H1 (cell line): Measurements from ENCODE around the gene TMEM51. TPM values are rescaled to one million over a fixed set of nuclear protein-coding genes. Genes with fewer than 3 reads are reported as not detected.

ENCODE experiments used
- CTCF ChIA-PET: fragments of 300-600 bp; sonication (Branson Sonifier 250); formaldehyde crosslinking; loops from one replicate; lab custom pipeline; 2021; ENCODE audit not compliant: partially characterized antibody; lab: Charles Lee
- POLR2A ChIA-PET: fragments of 300-600 bp; sonication (Branson Sonifier 250); formaldehyde crosslinking; loops from one replicate; lab custom pipeline; 2021; ENCODE audit warnings: inconsistent platforms; ENCODE audit not compliant: partially characterized antibody; lab: Charles Lee
- DNase-seq, 2 experiments: peaks; one replicate each; pipeline versions ENCODE4 v3.0.0 to v3.0.0-alpha.2; 2010 to 2022; ENCODE audit warnings: low spot score in 2 of 2, low read depth in 1 of 2, mixed read lengths in 1 of 2
- FAIRE-seq: peaks from 2 replicates; lab custom pipeline; 2011; peaks lifted over from hg19 to GRCh38; lab: Jason Lieb, UNC
- H2AFZ ChIP-seq: 2 replicates; pipeline ENCODE4 v1.8.1; 2012; ENCODE audit warnings: low read length, inconsistent platforms
- H2AK5ac ChIP-seq: 2 replicates; pipeline ENCODE4 v1.6.1; 2013; ENCODE audit warnings: low read depth, low read length
- H2BK120ac ChIP-seq: replicated peaks from 2 replicates; pipeline ENCODE3; 2013; ENCODE audit warnings: low read depth, low read length, inconsistent platforms
- H2BK12ac ChIP-seq: 2 replicates; pipeline ENCODE4 v1.6.1; 2013; ENCODE audit warnings: low read depth, low read length
- H2BK15ac ChIP-seq: 2 replicates; pipeline ENCODE4 v1.6.1; 2013; ENCODE audit warnings: low read length
- H2BK20ac ChIP-seq: 2 replicates; pipeline ENCODE4 v1.6.1; 2013; ENCODE audit warnings: low read length
- H2BK5ac ChIP-seq: 2 replicates; pipeline ENCODE4 v1.6.1; 2013; ENCODE audit warnings: low read depth, low read length
- H3K14ac ChIP-seq: 2 replicates; pipeline ENCODE4 v1.6.1; 2013; ENCODE audit warnings: inconsistent platforms; ENCODE audit not compliant: insufficient read length
- H3K18ac ChIP-seq: 2 replicates; pipeline ENCODE4 v1.6.1; 2013; ENCODE audit warnings: low read length; ENCODE audit errors: extremely low read depth
- H3K23ac ChIP-seq: 2 replicates; pipeline ENCODE4 v1.6.1; 2013; ENCODE audit warnings: inconsistent platforms; ENCODE audit not compliant: insufficient read length
- H3K23me2 ChIP-seq: 2 replicates; pipeline ENCODE4 v1.6.1; 2013; ENCODE audit warnings: low read depth, low read length
- H3K27ac ChIP-seq: 2 replicates; pipeline ENCODE4 v1.6.1; 2011; ENCODE audit warnings: low read depth, low read length, inconsistent platforms
- H3K27me3 ChIP-seq, 4 experiments: replicated peaks in 1 of 4; 1 replicate in 1 of 4; 2 replicates in 3 of 4; pipeline versions ENCODE4 v1.6.1 to v1.8.1; 2011 to 2013; ENCODE audit warnings: low read length in 3 of 4, mild to moderate bottlenecking in 3 of 4, inconsistent platforms in 2 of 4, mixed read lengths in 2 of 4, moderate library complexity in 1 of 4; ENCODE audit not compliant: control insufficient read depth in 3 of 4, insufficient read depth in 3 of 4; ENCODE audit errors: extremely low read depth in 1 of 4
- H3K36me3 ChIP-seq, 4 experiments: 2 replicates each; pipeline versions ENCODE4 v1.6.1 to v1.8.1; 2011 to 2013; ENCODE audit warnings: mild to moderate bottlenecking in 4 of 4, low read length in 3 of 4, moderate library complexity in 2 of 4, control low read depth in 1 of 4, inconsistent platforms in 1 of 4; ENCODE audit not compliant: insufficient read depth in 4 of 4, control insufficient read depth in 2 of 4
- H3K4ac ChIP-seq: replicated peaks from 2 replicates; pipeline ENCODE3; 2013; ENCODE audit warnings: low read length, low read depth, mixed read lengths, inconsistent platforms; ENCODE audit not compliant: insufficient read length
- H3K4me1 ChIP-seq, 4 experiments: replicated peaks in 1 of 4; 1 replicate in 1 of 4; 2 replicates in 3 of 4; pipeline versions ENCODE4 v1.6.1 to v1.8.1; 2011 to 2013; ENCODE audit warnings: low read length in 3 of 4, inconsistent platforms in 2 of 4, mixed read lengths in 1 of 4; ENCODE audit not compliant: insufficient read depth in 4 of 4, control insufficient read depth in 3 of 4
- H3K4me2 ChIP-seq, 2 experiments: 2 replicates each; pipeline versions ENCODE4 v1.6.1 to v1.8.1; 2011 to 2013; ENCODE audit warnings: low read depth in 2 of 2, low read length in 2 of 2, control low read depth in 1 of 2, inconsistent platforms in 1 of 2, mild to moderate bottlenecking in 1 of 2; ENCODE audit not compliant: insufficient read depth in 1 of 2
- H3K4me3 ChIP-seq, 4 experiments: fragments of 200-600, 300-600 bp in 1 of 4; sonication (generic), shearing (Covaris generic), sonication (Bioruptor Twin) in 1 of 4; 2 replicates each; pipeline versions ENCODE4 v1.5.1 to v1.8.1; 2011 to 2016; ENCODE audit warnings: low read length in 4 of 4, low read depth in 3 of 4, control low read depth in 2 of 4, inconsistent platforms in 2 of 4, mild to moderate bottlenecking in 2 of 4, mixed read lengths in 1 of 4, moderate library complexity in 1 of 4; ENCODE audit not compliant: insufficient read depth in 2 of 4; ENCODE audit errors: extremely low read depth in 1 of 4
- H3K56ac ChIP-seq: replicated peaks from 2 replicates; pipeline ENCODE3; 2013; ENCODE audit warnings: low read depth, mild to moderate bottlenecking, mixed read lengths, low read length, inconsistent platforms; ENCODE audit not compliant: insufficient read length
- H3K79me1 ChIP-seq: 2 replicates; pipeline ENCODE4 v1.6.1; 2013; ENCODE audit warnings: low read depth, low read length, control low read depth
- H3K79me2 ChIP-seq, 2 experiments: 2 replicates each; pipeline versions ENCODE4 v1.6.1 to v1.8.1; 2012 to 2013; ENCODE audit warnings: low read length in 2 of 2, mild to moderate bottlenecking in 2 of 2, inconsistent platforms in 1 of 2; ENCODE audit not compliant: insufficient read depth in 2 of 2, control insufficient read depth in 1 of 2
- H3K9ac ChIP-seq, 4 experiments: replicated peaks in 1 of 4; 1 replicate in 1 of 4; 2 replicates in 3 of 4; pipeline versions ENCODE4 v1.6.1 to v1.8.1; 2011 to 2013; ENCODE audit warnings: low read depth in 3 of 4, low read length in 3 of 4, control low read depth in 2 of 4, mild to moderate bottlenecking in 2 of 4, moderate library complexity in 2 of 4, inconsistent platforms in 1 of 4; ENCODE audit errors: extremely low read depth in 1 of 4
- H3K9me3 ChIP-seq, 2 experiments: 2 replicates each; pipeline versions ENCODE4 v1.6.1 to v1.8.1; 2012 to 2013; ENCODE audit warnings: mild to moderate bottlenecking in 2 of 2, moderate library complexity in 2 of 2, control low read depth in 1 of 2, inconsistent platforms in 1 of 2, low read depth in 1 of 2, low read length in 1 of 2, mixed read lengths in 1 of 2; ENCODE audit not compliant: insufficient read depth in 2 of 2
- H4K20me1 ChIP-seq, 2 experiments: replicated peaks in 1 of 2; 2 replicates each; pipeline versions ENCODE3 to v1.8.1; 2011 to 2013; ENCODE audit warnings: inconsistent platforms in 2 of 2, low read length in 2 of 2, mild to moderate bottlenecking in 1 of 2; ENCODE audit not compliant: insufficient read depth in 2 of 2, control insufficient read depth in 1 of 2
- H4K5ac ChIP-seq: 2 replicates; pipeline ENCODE4 v1.6.1; 2013; ENCODE audit warnings: low read length, low read depth, mixed read lengths, inconsistent platforms; ENCODE audit not compliant: insufficient read length
- H4K8ac ChIP-seq: 2 replicates; pipeline ENCODE4 v1.8.0; 2013; ENCODE audit warnings: mild to moderate bottlenecking, moderate library complexity, low read length, inconsistent platforms; ENCODE audit not compliant: insufficient read depth; ENCODE audit errors: extremely low read depth
- H4K91ac ChIP-seq: replicated peaks from 2 replicates; pipeline ENCODE3; 2013; ENCODE audit warnings: low read length, mixed read lengths, inconsistent platforms; ENCODE audit not compliant: insufficient read length
- BACH1 ChIP-seq: IDR thresholded peaks from 2 replicates; pipeline ENCODE4 v1.6.1; 2012; ENCODE audit warnings: low read length, improper control_type of control experiment
- GABPA ChIP-seq: IDR thresholded peaks from 2 replicates; pipeline ENCODE4 v1.6.1; 2011; ENCODE audit warnings: mild to moderate bottlenecking, low read length, moderate library complexity, borderline replicate concordance; ENCODE audit not compliant: insufficient read depth
- KDM4A ChIP-seq: IDR thresholded peaks from one replicate; pipeline ENCODE4 v1.7.1; 2012; ENCODE audit warnings: low read depth, mild to moderate bottlenecking, moderate library complexity, low read length, inconsistent platforms; ENCODE audit not compliant: severe bottlenecking
- POLR2A ChIP-seq, 2 experiments: IDR thresholded peaks; 1 replicate in 1 of 2; 2 replicates in 1 of 2; pipeline ENCODE4 v1.6.1; 2011; ENCODE audit warnings: low read depth in 2 of 2, low read length in 2 of 2, mild to moderate bottlenecking in 2 of 2; ENCODE audit errors: control extremely low read depth in 1 of 2
- RBBP5 ChIP-seq: IDR thresholded peaks from 2 replicates; pipeline ENCODE4 v1.7.1; 2012; ENCODE audit warnings: low read depth, mild to moderate bottlenecking, inconsistent platforms, low read length, moderate library complexity, borderline replicate concordance
- RFX5 ChIP-seq: IDR thresholded peaks from 2 replicates; pipeline ENCODE4 v1.6.1; 2011; ENCODE audit warnings: low read depth, low read length, improper control_type of control experiment, borderline replicate concordance
- SAP30 ChIP-seq: fragments of 300-600 bp; sonication (generic); IDR thresholded peaks from 2 replicates; pipeline ENCODE4 v1.7.1; 2012; ENCODE audit warnings: low read length, moderate library complexity, mild to moderate bottlenecking, inconsistent platforms; ENCODE audit not compliant: insufficient read depth, insufficient replicate concordance
- SIN3A ChIP-seq, 2 experiments: IDR thresholded peaks in 1 of 2; conservative IDR thresholded peaks in 1 of 2; 2 replicates each; pipeline ENCODE4 v1.6.1; 2011 to 2012; ENCODE audit warnings: low read length in 2 of 2, improper control_type of control experiment in 1 of 2, low read depth in 1 of 2, mild to moderate bottlenecking in 1 of 2
- SIRT6 ChIP-seq: IDR thresholded peaks from one replicate; pipeline ENCODE4 v1.7.1; 2012; ENCODE audit warnings: low read length, inconsistent platforms
- SP2 ChIP-seq: IDR thresholded peaks from 2 replicates; pipeline ENCODE4 v1.6.1; 2012; ENCODE audit warnings: mild to moderate bottlenecking, low read length, inconsistent platforms
- SUZ12 ChIP-seq: fragments of 200-600 bp; sonication (generic); IDR thresholded peaks from 2 replicates; pipeline ENCODE4 v1.6.1; 2012; ENCODE audit warnings: mild to moderate bottlenecking, inconsistent platforms, low read length, moderate library complexity, mixed read lengths
- WGBS, 2 experiments: shearing (Covaris generic) in 1 of 2; methylation state at CpG; one replicate each; pipeline versions ENCODE4 v1.1.6 to v1.1.7; 2013 to 2015; ENCODE audit warnings: low lambda C conversion rate in 2 of 2, mixed read lengths in 2 of 2, inconsistent platforms in 1 of 2, low coverage in 1 of 2, missing lambda C conversion rate in 1 of 2; ENCODE audit not compliant: insufficient replicate concordance in 2 of 2, insufficient coverage in 1 of 2, insufficient read length in 1 of 2; ENCODE audit errors: extremely low coverage in 1 of 2, missing lambda C conversion rate in 1 of 2; 5-methylcytosine and 5-hydroxymethylcytosine counted together
- polyA plus RNA-seq, 7 experiments: library from polyadenylated mRNA; depleted of rRNA in 3 of 7; stranded (reverse) in 5 of 7; unstranded in 2 of 7; fragments of >200 nt in 5 of 7; fragments of 200-250 nt in 2 of 7; gene quantifications; 1 replicate in 5 of 7; 2 replicates in 1 of 7; 4 replicates in 1 of 7; pipeline versions ENCODE4 v1.2.1 to v1.2.3, GENCODE V29; 2011 to 2013; ENCODE audit warnings: missing spikeins in 2 of 7, mixed read lengths in 2 of 7
- total RNA-seq: library from RNA; stranded (reverse); fragmentation: NEBNext Ultra II Directional; extraction: Animal tissue kit (Norgen Biotek cat#: 25700); gene quantifications from 2 replicates; pipeline ENCODE4 v1.2.1, GENCODE V29; 2021

TMEM51 gene
- total and polyA plus RNA-seq, 2 of the 8 experiments (the other 6 are each of a cell fraction or from before 2014, with no cell fraction given): 9.9 to 10.7 TPM

DNA sequence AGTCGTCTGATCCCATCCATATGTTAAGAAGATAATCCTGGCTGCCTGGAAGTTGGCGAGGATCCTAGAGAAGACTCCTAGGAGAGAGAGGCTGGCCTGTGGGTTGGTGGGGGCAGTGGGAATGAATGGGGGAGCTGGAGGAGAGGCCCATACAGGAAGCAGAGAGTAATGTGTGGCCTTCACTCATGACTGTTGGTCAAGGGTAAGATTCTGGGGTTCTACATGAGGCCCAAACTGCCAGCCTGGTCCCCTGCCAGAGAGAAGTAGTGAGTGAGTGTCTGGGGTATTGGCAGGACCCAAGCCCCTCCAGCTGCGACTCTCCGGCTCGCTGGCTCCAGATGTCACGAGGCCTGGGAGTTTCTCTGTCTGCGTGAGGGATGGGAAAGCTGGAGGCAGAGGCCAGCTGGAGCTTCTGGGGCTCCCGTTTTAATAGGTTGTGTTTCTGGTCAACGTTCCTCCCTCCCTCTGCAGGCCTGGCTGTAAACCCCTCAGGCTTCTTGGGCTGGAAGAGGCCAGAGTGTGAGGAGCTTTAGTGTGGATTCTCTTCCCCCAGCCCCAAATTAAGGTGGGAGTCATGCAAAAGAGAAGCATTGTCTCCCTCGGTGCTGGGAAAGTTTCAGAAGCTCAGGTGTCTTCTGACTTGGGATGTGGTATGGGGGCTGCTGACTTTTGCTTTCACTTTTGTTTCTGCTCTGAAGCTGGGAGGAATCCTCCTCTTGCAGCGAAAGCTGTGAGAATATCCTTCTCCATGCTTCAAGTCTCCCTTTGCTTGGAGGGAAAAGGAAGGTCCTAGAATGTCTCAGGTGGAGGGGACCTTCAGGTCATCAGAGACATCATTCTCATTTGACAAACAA is 2.6 kb downstream of the TMEM51 start:
- Histone ChIP-seq H3K14ac (no peak overlapping the region), H2BK5ac (no peak overlapping the region), H3K56ac (no peak overlapping the region), H3K23ac (no peak overlapping the region), H3K9ac (no peak overlapping the region), H3K4me2 (no peak overlapping the region; a peak in 2 of 4 replicates), H2BK120ac (no peak overlapping the region), H4K91ac (no peak overlapping the region), H4K8ac (no peak overlapping the region), H3K36me3 (no peaks in the 10 kb centered on the region), H3K27me3 (peaks cover 0 to 16% (median 9%) of the 10 kb centered on the region in 4 experiments; a peak in 6 of 7 replicates), H3K27ac (no peak overlapping the region), H2AK5ac (0 out of 2 replicates have a peak overlapping the region, but pooled peaks have one; percentile 24), H3K79me2 (peaks cover 0 to 35% of the 10 kb centered on the region in 2 experiments; a peak in 3 of 4 replicates), H3K9me3 (no peaks in the 10 kb centered on the region), H2BK15ac (no peak overlapping the region; the same call in 1 of the 2 replicates), H2AFZ (no peak overlapping the region), H3K4me3 (no peak overlapping the region), H3K4ac (no peak overlapping the region), H3K79me1 (peaks cover 3% of the 10 kb centered on the region; the same call in 1 of the 2 replicates), H4K20me1 (peaks cover 11% of the 10 kb centered on the region in 2 experiments), H2BK20ac (no peak overlapping the region), H4K5ac (no peak overlapping the region), H2BK12ac (no peak overlapping the region), H3K18ac (no peak overlapping the region), H3K4me1 (peaks cover 3 to 15% (median 11%) of the 10 kb centered on the region in 4 experiments), H3K23me2 (peaks cover 14% of the 10 kb centered on the region; the same call in 1 of the 2 replicates)
- ChIA-PET POLR2A (interaction anchor here (0.8 kb wide), 1 partner anchor 13 kb away, joined by 3 read pairs; no protein-coding TSS in a partner anchor), CTCF (interaction anchor here (0.8 to 2.1 kb wide), 7 partner anchors 9 to 116 kb away, joined by 3 to 10 read pairs (median 3); no protein-coding TSS in a partner anchor)
- no peak for FAIRE-seq
- no peak for TF ChIP-seq POLR2A (IDR thresholded peaks at IDR 0.05; ENCODE audit: control extremely low read depth in 1 of 2, low read depth in 2 of 2, low read length in 2 of 2)
- no peak for TF ChIP-seq RBBP5
- TF ChIP-seq RFX5: no peak
- TF ChIP-seq SIN3A (conservative IDR thresholded peaks at IDR 0.05 in 1 of 2, IDR thresholded peaks at IDR 0.05 in 1 of 2; ENCODE audit: low read depth in 1 of 2, low read length in 2 of 2): no peak
- TF ChIP-seq GABPA: no peak
- TF ChIP-seq SP2: no peak
- TF ChIP-seq SIRT6: no peak
- no peak for TF ChIP-seq KDM4A
- no peak for TF ChIP-seq SUZ12
- no peak for TF ChIP-seq SAP30
- no peak for TF ChIP-seq BACH1
- WGBS, 2 experiments: 83% methylated on average over 11 of the region's 11 CpGs; no CpG with 5 or more reads in 1 of the 2 experiments
- no peak for DNase-seq
